HEK293 (cell line): ENCODE measurements around the gene CRACR2A.

Source experiments
- CTCF ChIA-PET: fragments of 350-600 bp; formaldehyde crosslinking; extraction: SDS; loops from one replicate; lab custom pipeline; 2021; ENCODE audit warnings: antibody characterized with exemption; lab: Yijun Ruan, JAX
- POLR2A ChIA-PET: fragments of 300-600 bp; formaldehyde crosslinking; extraction: SDS; loops from one replicate; lab custom pipeline; 2020; ENCODE audit warnings: antibody characterized with exemption, inconsistent platforms; lab: Yijun Ruan, JAX
- H3K27ac ChIP-seq: fragments of 200-500 bp; sonication (Bioruptor generic); 2 replicates; pipeline ENCODE4 v1.5.1; 2014; ENCODE audit warnings: low read depth, low read length, control low read depth, inconsistent platforms; ENCODE audit errors: extremely low read depth
- H3K36me3 ChIP-seq, 2 experiments: fragments of 200-500 bp in 1 of 2; sonication (Bioruptor generic) in 1 of 2; 1 replicate in 1 of 2; 2 replicates in 1 of 2; pipeline ENCODE4 v1.5.1; 2014 to 2017; ENCODE audit warnings: inconsistent platforms in 2 of 2, low read length in 2 of 2; ENCODE audit not compliant: control insufficient read depth in 2 of 2, insufficient read depth in 1 of 2
- H3K4me1 ChIP-seq: fragments of 200-500 bp; sonication (Bioruptor generic); 2 replicates; pipeline ENCODE4 v1.5.1; 2014; ENCODE audit warnings: mild to moderate bottlenecking, low read length, inconsistent platforms; ENCODE audit not compliant: control insufficient read depth, insufficient read depth
- H3K4me3 ChIP-seq: 2 replicates; pipeline ENCODE4 v1.5.1; 2011; ENCODE audit warnings: low read depth, mild to moderate bottlenecking, control low read depth, low read length, moderate library complexity
- H3K9me3 ChIP-seq: fragments of 200-500 bp; sonication (Bioruptor generic); 2 replicates; pipeline ENCODE4 v1.5.1; 2014; ENCODE audit warnings: low read depth, low read length, inconsistent platforms; ENCODE audit not compliant: control insufficient read depth, insufficient read depth
- EGR2 ChIP-seq: fragments of 450-650 bp; formaldehyde crosslinking; IDR thresholded peaks from 2 replicates; pipeline ENCODE4 v1.5.1; 2016; ENCODE audit warnings: low read depth, missing biosample characterization, missing genetic modification characterization
- GFI1B ChIP-seq: fragments of 450-650 bp; formaldehyde crosslinking; IDR thresholded peaks from 2 replicates; pipeline ENCODE4 v1.5.1; 2016; ENCODE audit warnings: missing biosample characterization, missing genetic modification characterization
- KLF7 ChIP-seq: fragments of 450-650 bp; formaldehyde crosslinking; IDR thresholded peaks from 2 replicates; pipeline ENCODE4 v1.5.1; 2016; ENCODE audit warnings: missing biosample characterization, missing genetic modification characterization, borderline replicate concordance
- MEIS1 ChIP-seq: sonication (generic); formaldehyde crosslinking; IDR thresholded peaks from 2 replicates; pipeline ENCODE4 v1.8.1; 2022; ENCODE audit warnings: missing genetic modification reagents, mild to moderate bottlenecking, borderline replicate concordance
- SP2 ChIP-seq: fragments of 450-650 bp; formaldehyde crosslinking; IDR thresholded peaks from 2 replicates; pipeline ENCODE4 v1.5.1; 2016; ENCODE audit warnings: missing biosample characterization, missing genetic modification characterization
- ZNF19 ChIP-seq: fragments of 450-650 bp; formaldehyde crosslinking; IDR thresholded peaks from 2 replicates; pipeline ENCODE4; 2016; ENCODE audit warnings: missing biosample characterization, missing genetic modification characterization, low read depth
- ZNF248 ChIP-seq: fragments of 450-650 bp; formaldehyde crosslinking; IDR thresholded peaks from 2 replicates; pipeline ENCODE4 v1.5.1; 2017; ENCODE audit warnings: missing biosample characterization, missing genetic modification characterization
- ZNF280C ChIP-seq: fragments of 450-650 bp; formaldehyde crosslinking; IDR thresholded peaks from 2 replicates; pipeline ENCODE4 v1.5.1; 2016; ENCODE audit warnings: missing biosample characterization, missing genetic modification characterization
- ZNF398 ChIP-seq: fragments of 450-650 bp; formaldehyde crosslinking; IDR thresholded peaks from 2 replicates; pipeline ENCODE4 v1.5.1; 2017; ENCODE audit warnings: missing biosample characterization, missing genetic modification characterization
- ZNF529 ChIP-seq: fragments of 450-650 bp; formaldehyde crosslinking; IDR thresholded peaks from 2 replicates; pipeline ENCODE4 v1.5.1; 2017; ENCODE audit warnings: missing genetic modification characterization, missing biosample characterization; ENCODE audit not compliant: insufficient replicate concordance
- ZNF654 ChIP-seq: fragments of 450-650 bp; formaldehyde crosslinking; IDR thresholded peaks from 2 replicates; pipeline ENCODE4 v1.5.1; 2016; ENCODE audit warnings: low read depth, missing biosample characterization, missing genetic modification characterization
- ZNF664 ChIP-seq: fragments of 450-650 bp; formaldehyde crosslinking; IDR thresholded peaks from 2 replicates; pipeline ENCODE4 v1.5.1; 2016; ENCODE audit warnings: missing biosample characterization, missing genetic modification characterization
- ZNF677 ChIP-seq: fragments of 450-650 bp; IDR thresholded peaks from 2 replicates; pipeline ENCODE4 v1.5.0; 2018; ENCODE audit warnings: missing biosample characterization, mild to moderate bottlenecking, missing genetic modification characterization, moderate library complexity
- ZNF747 ChIP-seq: fragments of 450-650 bp; formaldehyde crosslinking; IDR thresholded peaks from 2 replicates; pipeline ENCODE4 v1.5.1; 2016; ENCODE audit warnings: missing biosample characterization, missing genetic modification characterization
- ZNF768 ChIP-seq: fragments of 450-650 bp; formaldehyde crosslinking; IDR thresholded peaks from 2 replicates; pipeline ENCODE4 v1.5.1; 2018; ENCODE audit warnings: missing biosample characterization, mild to moderate bottlenecking, missing genetic modification characterization
- ZNF837 ChIP-seq: fragments of 450-650 bp; formaldehyde crosslinking; IDR thresholded peaks from 2 replicates; pipeline ENCODE4 v1.5.1; 2016; ENCODE audit warnings: missing biosample characterization, missing genetic modification characterization

The CRACR2A gene

GRCh38 chr12:3672113-3672509 is 80.8 kb downstream of the CRACR2A start:
- ChIA-PET CTCF (interaction anchor here (0.6 to 1.2 kb wide), 3 partner anchors 105 to 274 kb away, joined by 3 to 4 read pairs (median 3); no protein-coding TSS in a partner anchor), POLR2A (interaction anchor here (0.6 kb wide), 1 partner anchor 918 kb away, joined by 3 read pairs; no protein-coding TSS in a partner anchor)
- Histone ChIP-seq H3K9me3 (no peaks in the 10 kb centered on the region), H3K4me3 (no peak overlapping the region), H3K36me3 (no peaks in the 10 kb centered on the region)
- TF ChIP-seq KLF7 (tag by site-specific recombination) (no peak), GFI1B (tag by site-specific recombination) (no peak), ZNF677 (tag by site-specific recombination) (no peak), ZNF837 (no peak)
- TF ChIP-seq, all 188 proteins: peak for 0
- Histone ChIP-seq H3K27ac (no peak overlapping the region), H3K4me1 (no peaks in the 10 kb centered on the region)

- TF ChIP-seq ZNF768 (tag by site-specific recombination) (peak; percentile 63; the same call in 1 of the 2 replicates), MEIS1 (no peak)
- H3K27ac ChIP-seq = no peak overlapping the region
- H3K36me3 ChIP-seq = no peaks in the 10 kb centered on the region
- no peak overlapping the region for H3K4me3 ChIP-seq
- H3K9me3 ChIP-seq = no peaks in the 10 kb centered on the region
- ChIA-PET CTCF (interaction anchor here (0.6 to 1.2 kb wide), 2 partner anchors 105 to 229 kb away, joined by 3 to 4 read pairs; no protein-coding TSS in a partner anchor), POLR2A (interaction anchor here (0.6 kb wide), 1 partner anchor 918 kb away, joined by 3 read pairs; no protein-coding TSS in a partner anchor)
- no peaks in the 10 kb centered on the region for H3K4me1 ChIP-seq
Observed at GRCh38 chr12:3671330-3672112, 81.4 kb downstream of the CRACR2A start.

- H3K36me3 ChIP-seq = no peaks in the 10 kb centered on the region
- no peaks in the 10 kb centered on the region for H3K4me1 ChIP-seq
- no peaks in the 10 kb centered on the region for H3K9me3 ChIP-seq
- POLR2A ChIA-PET = no interaction called here
- H3K27ac ChIP-seq = no peak overlapping the region
- TF ChIP-seq ZNF654 (tag by site-specific recombination) (no peak), ZNF747 (tag by site-specific recombination) (no peak), ZNF664 (tag by site-specific recombination) (no peak), ZNF280C (tag by site-specific recombination) (no peak), ZNF19 (tag by site-specific recombination) (no peak), SP2 (tag by site-specific recombination) (no peak), EGR2 (tag by site-specific recombination) (no peak)
- CTCF ChIA-PET = no interaction called here
- no peak overlapping the region for H3K4me3 ChIP-seq
Observed at GRCh38 chr12:3670083-3670620, 82.8 kb downstream of the CRACR2A start.

GRCh38 chr12:3669594-3669993 is 83.3 kb downstream of the CRACR2A start:
- CTCF ChIA-PET = no interaction called here
- POLR2A ChIA-PET = no interaction called here
- no peak overlapping the region for H3K27ac ChIP-seq
- TF ChIP-seq KLF7 (tag by site-specific recombination) (no peak), ZNF398 (tag by site-specific recombination) (no peak), ZNF529 (tag by site-specific recombination) (no peak), ZNF248 (tag by site-specific recombination) (no peak), MEIS1 (no peak), ZNF19 (tag by site-specific recombination) (no peak)
- TF ChIP-seq, all 188 proteins: peak for 0
- H3K36me3 ChIP-seq = no peaks in the 10 kb centered on the region
- no peak overlapping the region for H3K4me3 ChIP-seq
- no peaks in the 10 kb centered on the region for H3K4me1 ChIP-seq
- H3K9me3 ChIP-seq = no peaks in the 10 kb centered on the region
